H1 (cell line): Measurements from ENCODE around the gene HTR3A. TPM values are rescaled to one million over a fixed set of nuclear protein-coding genes. Genes with fewer than 3 reads are reported as not detected.

Source experiments
- CTCF ChIA-PET: fragments of 300-600 bp; sonication (Branson Sonifier 250); formaldehyde crosslinking; loops from one replicate; lab custom pipeline; 2021; ENCODE audit not compliant: partially characterized antibody; lab: Charles Lee
- POLR2A ChIA-PET: fragments of 300-600 bp; sonication (Branson Sonifier 250); formaldehyde crosslinking; loops from one replicate; lab custom pipeline; 2021; ENCODE audit warnings: inconsistent platforms; ENCODE audit not compliant: partially characterized antibody; lab: Charles Lee
- DNase-seq, 2 experiments: peaks; one replicate each; pipeline versions ENCODE4 v3.0.0 to v3.0.0-alpha.2; 2010 to 2022; ENCODE audit warnings: low spot score in 2 of 2, low read depth in 1 of 2, mixed read lengths in 1 of 2
- FAIRE-seq: peaks from 2 replicates; lab custom pipeline; 2011; peaks lifted over from hg19 to GRCh38; lab: Jason Lieb, UNC
- H2AFZ ChIP-seq: 2 replicates; pipeline ENCODE4 v1.8.1; 2012; ENCODE audit warnings: low read length, inconsistent platforms
- H2AK5ac ChIP-seq: 2 replicates; pipeline ENCODE4 v1.6.1; 2013; ENCODE audit warnings: low read depth, low read length
- H2BK120ac ChIP-seq: replicated peaks from 2 replicates; pipeline ENCODE3; 2013; ENCODE audit warnings: low read depth, low read length, inconsistent platforms
- H2BK12ac ChIP-seq: 2 replicates; pipeline ENCODE4 v1.6.1; 2013; ENCODE audit warnings: low read depth, low read length
- H2BK15ac ChIP-seq: 2 replicates; pipeline ENCODE4 v1.6.1; 2013; ENCODE audit warnings: low read length
- H2BK20ac ChIP-seq: 2 replicates; pipeline ENCODE4 v1.6.1; 2013; ENCODE audit warnings: low read length
- H2BK5ac ChIP-seq: 2 replicates; pipeline ENCODE4 v1.6.1; 2013; ENCODE audit warnings: low read depth, low read length
- H3K14ac ChIP-seq: 2 replicates; pipeline ENCODE4 v1.6.1; 2013; ENCODE audit warnings: inconsistent platforms; ENCODE audit not compliant: insufficient read length
- H3K18ac ChIP-seq: 2 replicates; pipeline ENCODE4 v1.6.1; 2013; ENCODE audit warnings: low read length; ENCODE audit errors: extremely low read depth
- H3K23ac ChIP-seq: 2 replicates; pipeline ENCODE4 v1.6.1; 2013; ENCODE audit warnings: inconsistent platforms; ENCODE audit not compliant: insufficient read length
- H3K23me2 ChIP-seq: 2 replicates; pipeline ENCODE4 v1.6.1; 2013; ENCODE audit warnings: low read depth, low read length
- H3K27ac ChIP-seq: 2 replicates; pipeline ENCODE4 v1.6.1; 2011; ENCODE audit warnings: low read depth, low read length, inconsistent platforms
- H3K27me3 ChIP-seq, 4 experiments: replicated peaks in 1 of 4; 1 replicate in 1 of 4; 2 replicates in 3 of 4; pipeline versions ENCODE4 v1.6.1 to v1.8.1; 2011 to 2013; ENCODE audit warnings: low read length in 3 of 4, mild to moderate bottlenecking in 3 of 4, inconsistent platforms in 2 of 4, mixed read lengths in 2 of 4, moderate library complexity in 1 of 4; ENCODE audit not compliant: control insufficient read depth in 3 of 4, insufficient read depth in 3 of 4; ENCODE audit errors: extremely low read depth in 1 of 4
- H3K36me3 ChIP-seq, 4 experiments: 2 replicates each; pipeline versions ENCODE4 v1.6.1 to v1.8.1; 2011 to 2013; ENCODE audit warnings: mild to moderate bottlenecking in 4 of 4, low read length in 3 of 4, moderate library complexity in 2 of 4, control low read depth in 1 of 4, inconsistent platforms in 1 of 4; ENCODE audit not compliant: insufficient read depth in 4 of 4, control insufficient read depth in 2 of 4
- H3K4ac ChIP-seq: replicated peaks from 2 replicates; pipeline ENCODE3; 2013; ENCODE audit warnings: low read length, low read depth, mixed read lengths, inconsistent platforms; ENCODE audit not compliant: insufficient read length
- H3K4me1 ChIP-seq, 4 experiments: replicated peaks in 1 of 4; 1 replicate in 1 of 4; 2 replicates in 3 of 4; pipeline versions ENCODE4 v1.6.1 to v1.8.1; 2011 to 2013; ENCODE audit warnings: low read length in 3 of 4, inconsistent platforms in 2 of 4, mixed read lengths in 1 of 4; ENCODE audit not compliant: insufficient read depth in 4 of 4, control insufficient read depth in 3 of 4
- H3K4me2 ChIP-seq, 2 experiments: 2 replicates each; pipeline versions ENCODE4 v1.6.1 to v1.8.1; 2011 to 2013; ENCODE audit warnings: low read depth in 2 of 2, low read length in 2 of 2, control low read depth in 1 of 2, inconsistent platforms in 1 of 2, mild to moderate bottlenecking in 1 of 2; ENCODE audit not compliant: insufficient read depth in 1 of 2
- H3K4me3 ChIP-seq, 4 experiments: fragments of 200-600, 300-600 bp in 1 of 4; sonication (generic), shearing (Covaris generic), sonication (Bioruptor Twin) in 1 of 4; 2 replicates each; pipeline versions ENCODE4 v1.5.1 to v1.8.1; 2011 to 2016; ENCODE audit warnings: low read length in 4 of 4, low read depth in 3 of 4, control low read depth in 2 of 4, inconsistent platforms in 2 of 4, mild to moderate bottlenecking in 2 of 4, mixed read lengths in 1 of 4, moderate library complexity in 1 of 4; ENCODE audit not compliant: insufficient read depth in 2 of 4; ENCODE audit errors: extremely low read depth in 1 of 4
- H3K56ac ChIP-seq: replicated peaks from 2 replicates; pipeline ENCODE3; 2013; ENCODE audit warnings: low read depth, mild to moderate bottlenecking, mixed read lengths, low read length, inconsistent platforms; ENCODE audit not compliant: insufficient read length
- H3K79me1 ChIP-seq: 2 replicates; pipeline ENCODE4 v1.6.1; 2013; ENCODE audit warnings: low read depth, low read length, control low read depth
- H3K79me2 ChIP-seq, 2 experiments: 2 replicates each; pipeline versions ENCODE4 v1.6.1 to v1.8.1; 2012 to 2013; ENCODE audit warnings: low read length in 2 of 2, mild to moderate bottlenecking in 2 of 2, inconsistent platforms in 1 of 2; ENCODE audit not compliant: insufficient read depth in 2 of 2, control insufficient read depth in 1 of 2
- H3K9ac ChIP-seq, 4 experiments: replicated peaks in 1 of 4; 1 replicate in 1 of 4; 2 replicates in 3 of 4; pipeline versions ENCODE4 v1.6.1 to v1.8.1; 2011 to 2013; ENCODE audit warnings: low read depth in 3 of 4, low read length in 3 of 4, control low read depth in 2 of 4, mild to moderate bottlenecking in 2 of 4, moderate library complexity in 2 of 4, inconsistent platforms in 1 of 4; ENCODE audit errors: extremely low read depth in 1 of 4
- H3K9me3 ChIP-seq, 2 experiments: 2 replicates each; pipeline versions ENCODE4 v1.6.1 to v1.8.1; 2012 to 2013; ENCODE audit warnings: mild to moderate bottlenecking in 2 of 2, moderate library complexity in 2 of 2, control low read depth in 1 of 2, inconsistent platforms in 1 of 2, low read depth in 1 of 2, low read length in 1 of 2, mixed read lengths in 1 of 2; ENCODE audit not compliant: insufficient read depth in 2 of 2
- H4K20me1 ChIP-seq, 2 experiments: replicated peaks in 1 of 2; 2 replicates each; pipeline versions ENCODE3 to v1.8.1; 2011 to 2013; ENCODE audit warnings: inconsistent platforms in 2 of 2, low read length in 2 of 2, mild to moderate bottlenecking in 1 of 2; ENCODE audit not compliant: insufficient read depth in 2 of 2, control insufficient read depth in 1 of 2
- H4K5ac ChIP-seq: 2 replicates; pipeline ENCODE4 v1.6.1; 2013; ENCODE audit warnings: low read length, low read depth, mixed read lengths, inconsistent platforms; ENCODE audit not compliant: insufficient read length
- H4K8ac ChIP-seq: 2 replicates; pipeline ENCODE4 v1.8.0; 2013; ENCODE audit warnings: mild to moderate bottlenecking, moderate library complexity, low read length, inconsistent platforms; ENCODE audit not compliant: insufficient read depth; ENCODE audit errors: extremely low read depth
- H4K91ac ChIP-seq: replicated peaks from 2 replicates; pipeline ENCODE3; 2013; ENCODE audit warnings: low read length, mixed read lengths, inconsistent platforms; ENCODE audit not compliant: insufficient read length
- BCL11A ChIP-seq, 2 experiments: IDR thresholded peaks; one replicate each; pipeline ENCODE4 v1.6.1; 2011; ENCODE audit warnings: low read depth in 2 of 2, low read length in 2 of 2, mild to moderate bottlenecking in 2 of 2
- JUN ChIP-seq: IDR thresholded peaks from 2 replicates; pipeline ENCODE4 v1.6.1; 2011; ENCODE audit warnings: low read depth, mild to moderate bottlenecking, improper control_type of control experiment, low read length
- KDM1A ChIP-seq: fragments of 200-600, 300-600 bp; sonication (generic); IDR thresholded peaks from 2 replicates; pipeline ENCODE4 v1.7.1; 2016; ENCODE audit warnings: mild to moderate bottlenecking, low read length, borderline replicate concordance
- RXRA ChIP-seq: IDR thresholded peaks from 2 replicates; pipeline ENCODE4 v1.6.1; 2011; ENCODE audit warnings: low read depth, mild to moderate bottlenecking, low read length, moderate library complexity; ENCODE audit not compliant: insufficient read depth
- SAP30 ChIP-seq: fragments of 300-600 bp; sonication (generic); IDR thresholded peaks from 2 replicates; pipeline ENCODE4 v1.7.1; 2012; ENCODE audit warnings: low read length, moderate library complexity, mild to moderate bottlenecking, inconsistent platforms; ENCODE audit not compliant: insufficient read depth, insufficient replicate concordance
- TEAD4 ChIP-seq: IDR thresholded peaks from 2 replicates; pipeline ENCODE4 v1.6.1; 2012; ENCODE audit warnings: low read depth, low read length, inconsistent platforms, mixed read lengths
- ZNF274 ChIP-seq: IDR thresholded peaks from 2 replicates; pipeline ENCODE4 v1.7.0; 2012; ENCODE audit warnings: low read length, borderline replicate concordance; ENCODE audit errors: extremely low read depth
- WGBS, 2 experiments: shearing (Covaris generic) in 1 of 2; methylation state at CpG; one replicate each; pipeline versions ENCODE4 v1.1.6 to v1.1.7; 2013 to 2015; ENCODE audit warnings: low lambda C conversion rate in 2 of 2, mixed read lengths in 2 of 2, inconsistent platforms in 1 of 2, low coverage in 1 of 2, missing lambda C conversion rate in 1 of 2; ENCODE audit not compliant: insufficient replicate concordance in 2 of 2, insufficient coverage in 1 of 2, insufficient read length in 1 of 2; ENCODE audit errors: extremely low coverage in 1 of 2, missing lambda C conversion rate in 1 of 2; 5-methylcytosine and 5-hydroxymethylcytosine counted together
- polyA plus RNA-seq, 7 experiments: library from polyadenylated mRNA; depleted of rRNA in 3 of 7; stranded (reverse) in 5 of 7; unstranded in 2 of 7; fragments of >200 nt in 5 of 7; fragments of 200-250 nt in 2 of 7; gene quantifications; 1 replicate in 5 of 7; 2 replicates in 1 of 7; 4 replicates in 1 of 7; pipeline versions ENCODE4 v1.2.1 to v1.2.3, GENCODE V29; 2011 to 2013; ENCODE audit warnings: missing spikeins in 2 of 7, mixed read lengths in 2 of 7
- total RNA-seq: library from RNA; stranded (reverse); fragmentation: NEBNext Ultra II Directional; extraction: Animal tissue kit (Norgen Biotek cat#: 25700); gene quantifications from 2 replicates; pipeline ENCODE4 v1.2.1, GENCODE V29; 2021

HTR3A gene
- total and polyA plus RNA-seq, 2 of the 8 experiments (the other 6 are each of a cell fraction or from before 2014, with no cell fraction given), result 7.5 to 8.9 TPM

GRCh38 chr11:114025329-114025907, 50.5 kb downstream of the HTR3A start:
- Histone ChIP-seq H2AFZ (no peak overlapping the region), H3K4me3 (no peak overlapping the region), H3K4me1 (no peaks in the 10 kb centered on the region), H2BK20ac (no peak overlapping the region), H4K8ac (no peak overlapping the region), H3K56ac (no peak overlapping the region), H2AK5ac (no peak overlapping the region), H4K91ac (no peak overlapping the region), H3K4ac (no peak overlapping the region), H2BK15ac (no peak overlapping the region), H3K14ac (no peak overlapping the region), H2BK120ac (no peak overlapping the region), H3K79me2 (no peaks in the 10 kb centered on the region), H4K5ac (no peak overlapping the region), H3K27me3 (0 out of 7 replicates have a peak, but pooled peaks cover 0 to 2% (median 0%) of the 10 kb centered on the region in 4 experiments), H3K36me3 (no peaks in the 10 kb centered on the region), H3K27ac (no peak overlapping the region), H3K23ac (no peak overlapping the region), H3K9me3 (no peaks in the 10 kb centered on the region), H3K23me2 (0 out of 2 replicates have a peak, but pooled peaks cover 1% of the 10 kb centered on the region), H3K18ac (no peak overlapping the region), H2BK12ac (no peak overlapping the region), H2BK5ac (no peak overlapping the region), H3K4me2 (no peak overlapping the region), H3K9ac (no peak overlapping the region), H3K79me1 (no peaks in the 10 kb centered on the region), H4K20me1 (no peaks in the 10 kb centered on the region)
- DNase-seq, result no peak
- ChIA-PET CTCF (interaction anchor here (0.8 to 9.8 kb wide), 30 partner anchors 8 to 255 kb away, joined by 3 to 164 read pairs (median 5); no protein-coding TSS in a partner anchor), POLR2A (no interaction called here)
- no peak for FAIRE-seq
- TF ChIP-seq BCL11A (IDR thresholded peaks at IDR 0.05; ENCODE audit: low read depth in 2 of 2, low read length in 2 of 2), result no peak
- no peak for TF ChIP-seq SAP30
- TF ChIP-seq RXRA, result no peak
- TF ChIP-seq TEAD4, result no peak
- no peak for TF ChIP-seq JUN
- no peak for TF ChIP-seq KDM1A
- no peak for TF ChIP-seq ZNF274
- 86% methylated on average over 3 of the region's 3 CpGs; no CpG with 5 or more reads in 1 of the 2 experiments for WGBS, 2 experiments
